Islet of Langerhans (tissue), 1 donor: ENCODE results near the gene EFNA5.
A peak's percentile ranks its signal among the peaks of the same experiment; 100 is the strongest.

Experiments
- FAIRE-seq: peaks from one replicate; lab custom pipeline; 2011; peaks lifted over from hg19 to GRCh38; lab: Jason Lieb, UNC

EFNA5 gene

DNA sequence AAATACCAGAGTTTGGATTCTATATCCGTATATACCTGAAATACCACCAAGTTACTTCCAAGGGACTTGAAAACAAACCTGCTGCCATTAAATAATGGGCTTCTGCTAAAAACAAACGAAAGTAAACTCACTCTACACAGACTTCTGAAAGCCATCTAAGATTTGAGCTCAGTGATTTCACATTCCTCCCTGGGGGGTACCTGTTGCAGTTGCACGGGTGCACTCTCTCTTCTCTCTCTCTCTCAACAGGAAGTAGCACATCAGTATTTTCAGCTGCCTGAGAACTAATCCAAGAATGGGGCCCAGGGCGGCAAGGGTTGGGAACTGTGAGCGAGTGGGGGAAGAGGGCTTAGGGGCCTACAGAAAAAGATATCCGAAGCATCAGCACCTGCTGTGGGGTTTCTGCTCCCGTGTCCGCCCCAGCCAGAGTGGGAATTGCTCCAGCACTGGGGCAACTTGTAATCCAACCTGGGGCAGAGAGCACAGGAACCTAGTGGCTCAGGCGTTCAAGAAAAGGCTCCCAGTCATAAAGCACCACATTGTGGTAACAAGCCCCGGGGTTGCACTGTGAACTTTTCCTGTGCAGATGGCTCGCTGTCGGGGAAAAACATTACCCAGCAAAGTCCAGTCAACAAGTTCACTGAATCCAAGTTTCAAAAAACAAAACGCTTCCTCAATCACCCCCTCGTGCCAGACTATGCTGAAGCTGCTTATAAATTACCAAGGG is 99.8 kb downstream of the EFNA5 start:
- no peak for FAIRE-seq

DNA sequence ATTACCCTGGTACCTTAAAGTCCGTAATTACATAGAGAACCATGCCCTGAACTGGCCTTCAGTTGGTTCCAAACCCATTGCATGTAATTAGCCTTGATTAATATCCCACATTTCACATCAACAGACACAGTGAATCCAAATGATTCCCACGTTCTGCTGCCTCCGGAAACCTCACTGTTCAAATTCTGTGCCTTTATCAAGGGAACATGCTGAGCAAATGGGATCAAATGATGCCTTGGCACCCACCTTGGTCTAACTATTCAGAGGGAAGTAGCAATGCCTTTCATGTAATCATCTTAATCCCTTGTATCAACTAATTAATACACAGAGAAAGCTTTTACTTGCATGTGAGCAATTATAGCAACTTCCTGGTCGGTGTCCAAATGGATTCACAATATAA is 100.6 kb downstream of the EFNA5 start:
- peak; percentile 66 for FAIRE-seq

DNA sequence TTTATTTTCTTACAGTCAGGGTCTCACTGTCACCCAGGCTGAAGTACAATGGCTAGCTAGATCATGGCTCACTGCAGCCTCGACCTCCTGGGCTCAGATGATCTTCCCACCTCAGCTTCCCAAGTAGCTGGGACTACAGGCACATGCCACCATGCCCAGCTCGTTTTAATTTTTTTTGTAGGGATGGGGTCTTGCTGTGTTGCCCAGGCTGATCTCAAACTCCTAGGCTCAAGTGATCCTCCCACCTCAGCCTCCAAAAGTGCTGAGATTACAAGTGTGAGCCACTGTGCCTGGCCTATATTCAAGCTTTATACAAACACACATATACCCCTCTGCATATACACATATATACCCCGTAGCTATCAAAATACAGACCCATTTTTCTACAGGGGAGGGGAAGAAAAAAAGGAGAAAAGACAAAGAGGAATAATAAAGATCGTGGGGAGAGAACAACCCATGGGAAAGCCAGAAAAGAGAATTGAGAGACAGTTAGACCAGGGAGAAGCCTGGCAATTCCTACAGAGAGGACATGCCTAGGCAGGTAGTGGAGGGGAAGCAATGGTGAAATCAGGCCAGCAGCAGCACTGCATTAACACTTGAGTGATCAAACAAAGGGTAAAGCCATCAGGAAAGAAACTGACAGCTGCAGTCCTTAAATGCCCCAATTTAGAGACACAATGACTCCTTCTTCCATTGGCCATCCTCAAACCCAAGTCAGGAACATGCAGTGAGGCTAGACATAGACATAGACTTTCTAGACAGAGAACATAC is 102.7 kb downstream of the EFNA5 start:
- no peak for FAIRE-seq

- FAIRE-seq = no peak
Measured at GRCh38 chr5:107566986-107567385, 103.8 kb downstream of the EFNA5 start.

DNA sequence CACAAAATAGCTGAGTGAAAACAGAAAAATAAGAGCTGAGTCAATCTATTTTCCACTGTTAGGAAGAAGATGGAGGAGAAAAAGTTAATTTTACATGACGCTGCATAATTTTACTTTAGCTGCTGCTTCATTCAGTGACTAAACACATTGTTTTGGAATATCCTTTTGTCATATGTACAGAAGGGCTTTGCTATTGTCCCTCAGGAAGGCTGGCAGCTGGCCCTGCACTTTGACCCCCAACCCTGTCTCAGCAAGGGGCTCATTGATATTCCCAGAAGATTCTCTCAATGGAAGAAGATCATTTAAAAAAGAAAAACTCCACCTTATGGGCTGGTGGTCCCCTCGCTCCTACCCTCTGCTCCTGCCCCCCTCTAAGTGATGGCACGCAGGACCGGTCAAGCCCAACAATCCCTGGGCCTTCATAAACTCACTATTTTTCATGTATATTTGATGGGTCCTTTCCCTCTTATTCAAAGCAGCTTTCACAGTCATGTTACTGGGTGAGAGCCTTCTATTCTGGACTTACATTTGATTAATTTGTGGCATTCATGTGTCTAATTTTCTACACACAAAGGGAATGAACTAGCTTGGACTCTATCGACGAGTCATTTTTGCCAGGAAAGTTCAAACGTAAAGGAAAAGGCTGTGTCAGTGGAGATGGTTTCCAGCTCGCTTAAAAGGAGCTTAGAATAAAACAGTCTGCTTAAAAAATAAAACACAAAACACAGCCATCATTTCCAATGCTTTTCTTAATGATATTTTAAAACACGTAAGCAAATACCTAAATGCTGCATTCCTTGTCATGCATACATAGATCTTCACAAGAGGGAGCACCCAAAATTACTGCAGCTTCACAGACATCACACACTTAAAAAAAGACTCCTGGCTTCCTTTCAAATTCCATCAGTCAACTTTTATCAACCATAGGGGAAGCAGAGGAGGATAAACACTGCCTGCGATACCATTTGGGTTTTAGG is 104.7 kb downstream of the EFNA5 start:
- FAIRE-seq = no peak

GRCh38 chr5:107564931-107565372 is 105.8 kb downstream of the EFNA5 start:
- no peak for FAIRE-seq

- no peak for FAIRE-seq
Measured at GRCh38 chr5:107563959-107564544, 106.7 kb downstream of the EFNA5 start.

DNA sequence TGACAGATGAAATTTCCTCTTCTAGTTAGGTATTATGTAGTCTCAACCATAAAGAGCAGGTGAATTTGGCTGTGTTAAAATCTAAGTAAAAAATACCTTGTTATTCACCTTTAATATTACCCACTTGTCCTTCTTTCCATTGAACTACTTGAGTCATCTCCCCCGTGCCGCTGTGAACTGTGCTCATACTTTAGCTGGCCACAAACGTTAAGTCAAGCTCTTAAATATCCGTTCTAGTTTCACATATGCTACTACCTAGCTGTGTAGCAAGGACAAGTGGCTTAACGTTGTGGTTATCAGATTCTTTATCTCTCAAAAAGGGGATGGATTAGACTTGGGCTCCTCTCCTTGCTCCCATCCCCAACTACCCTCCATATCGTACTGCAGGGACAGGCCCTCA is 110.4 kb downstream of the EFNA5 start:
- no peak for FAIRE-seq

DNA sequence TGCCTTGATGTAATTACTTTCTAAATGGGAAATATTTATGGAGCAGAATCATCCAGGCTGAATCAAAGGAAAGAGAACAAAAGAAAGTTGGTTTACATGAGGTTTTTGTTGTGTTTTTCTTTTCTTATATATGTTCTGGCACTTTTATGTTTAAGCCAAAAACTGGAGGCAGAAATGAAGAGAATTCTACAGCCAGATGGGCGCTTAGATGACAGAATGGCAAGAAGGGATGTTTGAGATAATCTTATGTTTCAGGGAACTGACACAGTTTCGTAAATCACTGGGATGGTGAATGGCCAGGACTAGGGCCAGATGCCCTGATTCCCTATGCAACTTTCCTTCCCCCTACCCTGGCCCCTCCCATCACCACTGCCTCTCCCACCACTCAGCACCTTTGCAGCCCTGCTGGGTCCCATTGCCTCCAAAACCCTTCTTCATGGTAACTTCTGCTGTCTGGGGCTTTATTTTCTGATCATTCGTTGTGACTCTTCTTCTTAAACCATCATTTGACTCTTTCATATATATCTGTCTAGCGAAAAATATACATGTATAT is 111.8 kb downstream of the EFNA5 start:
- FAIRE-seq = no peak

DNA sequence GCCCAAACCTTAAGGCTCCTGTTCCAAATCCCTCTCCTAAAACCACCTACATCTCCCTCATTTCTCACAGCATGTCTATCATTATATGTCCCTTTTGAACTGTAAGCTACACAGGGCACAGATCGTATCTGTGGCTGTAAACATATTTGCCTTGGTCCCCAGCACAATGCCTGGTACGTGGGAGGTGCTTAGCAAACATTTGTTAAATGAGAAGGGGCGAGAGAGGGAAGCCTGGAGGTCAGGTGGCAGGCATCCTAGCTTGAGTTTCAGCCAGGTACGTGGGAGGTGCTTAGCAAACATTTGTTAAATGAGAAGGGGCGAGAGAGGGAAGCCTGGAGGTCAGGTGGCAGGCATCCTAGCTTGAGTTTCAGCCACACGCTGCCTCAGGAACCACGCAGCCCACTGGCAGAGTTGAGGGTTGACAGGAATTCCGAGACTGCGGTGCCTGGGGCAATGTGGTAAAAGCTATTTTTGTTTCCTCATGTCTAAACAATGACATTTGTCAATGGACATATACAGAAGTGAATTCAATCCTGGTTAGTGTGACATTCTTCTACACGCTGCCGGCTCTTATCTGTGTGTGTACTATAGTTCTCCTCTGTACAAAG is 113.6 kb downstream of the EFNA5 start:
- no peak for FAIRE-seq

DNA sequence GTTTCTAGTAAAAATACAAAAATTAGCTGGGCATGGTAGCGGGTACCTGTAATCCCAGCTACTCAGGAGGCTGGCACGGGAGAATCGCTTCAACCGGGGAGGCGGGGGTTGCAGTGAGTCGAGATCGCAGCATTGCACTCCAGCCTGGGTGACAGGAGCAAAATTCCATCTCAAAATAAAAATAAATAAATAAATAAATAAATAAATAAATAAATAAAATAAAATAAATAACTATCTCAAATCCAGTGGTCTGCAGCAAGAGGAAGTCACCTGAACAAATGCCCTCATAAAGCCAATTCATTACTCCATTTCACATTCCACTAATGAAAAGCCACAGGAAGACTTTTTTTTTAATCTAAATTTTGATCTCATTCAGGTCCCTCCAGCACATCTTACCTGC is 114.2 kb downstream of the EFNA5 start:
- no peak for FAIRE-seq

DNA sequence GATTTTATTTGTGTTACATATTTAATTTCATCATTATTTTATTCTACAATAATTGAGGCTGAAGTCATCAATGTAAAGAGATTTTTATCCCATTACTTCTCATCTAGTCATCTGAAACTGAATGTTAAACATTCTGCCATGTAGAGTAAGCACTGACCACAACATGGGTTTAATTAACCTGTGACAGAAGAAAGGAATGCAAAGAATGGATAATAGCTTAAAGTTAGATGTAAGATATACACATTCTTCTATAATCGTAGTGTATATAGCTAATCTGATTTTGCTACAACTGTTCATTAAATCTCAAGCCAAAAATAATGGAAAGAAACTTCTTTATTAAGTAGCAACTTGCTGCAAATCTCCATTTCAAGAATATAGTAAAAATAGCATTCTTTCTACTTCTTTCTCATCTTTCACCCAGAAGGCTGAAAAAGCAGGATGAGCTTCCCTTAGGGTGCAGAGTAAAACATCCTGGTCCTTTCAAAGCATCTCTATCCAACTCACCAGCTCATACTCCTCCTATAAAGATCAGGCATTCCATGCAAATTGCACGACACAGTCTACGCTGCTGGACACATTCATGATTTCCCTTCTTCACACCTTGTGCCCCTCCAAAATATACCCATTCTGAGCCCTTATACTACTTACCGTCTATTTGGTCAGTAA is 115.2 kb downstream of the EFNA5 start:
- FAIRE-seq = peak; percentile 74

DNA sequence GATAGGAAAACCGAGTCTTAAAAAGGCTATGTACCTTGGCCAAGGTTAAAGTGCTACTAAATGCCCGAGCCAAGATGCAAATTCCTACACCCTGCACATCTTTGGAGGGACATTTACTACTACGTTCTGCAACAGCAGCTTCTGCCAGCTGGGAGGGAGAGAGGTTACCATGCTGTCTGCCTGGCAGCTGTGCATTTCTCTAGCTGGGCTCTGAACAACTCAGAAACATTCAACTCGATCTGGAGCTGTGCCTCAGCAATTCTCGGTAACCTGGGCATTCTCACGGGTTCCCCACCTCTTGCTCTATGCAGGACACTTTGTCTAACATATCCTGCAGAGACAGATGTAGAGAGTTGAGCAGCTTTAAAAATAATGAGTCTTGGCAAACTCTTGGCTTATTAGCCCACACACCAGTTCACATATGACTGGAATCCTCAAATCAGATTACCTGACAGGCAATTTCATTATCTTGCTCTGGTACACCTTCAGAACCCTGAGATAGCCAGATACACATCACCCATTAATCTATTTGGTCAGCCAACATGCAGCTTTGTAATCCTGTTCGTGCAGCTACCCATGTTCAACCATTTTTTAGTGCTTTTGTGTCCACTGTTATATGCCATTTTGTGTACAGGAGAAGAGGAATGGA is 115.8 kb downstream of the EFNA5 start:
- FAIRE-seq = no peak

- no peak for FAIRE-seq
Measured at GRCh38 chr5:107553117-107553555, 117.6 kb downstream of the EFNA5 start.

GRCh38 chr5:107551088-107551487 is 119.6 kb downstream of the EFNA5 start:
- FAIRE-seq = no peak

GRCh38 chr5:107549567-107549966 is 121.2 kb downstream of the EFNA5 start:
- FAIRE-seq = no peak

- FAIRE-seq = peak; percentile 41
Measured at GRCh38 chr5:107548477-107548876, 122.3 kb downstream of the EFNA5 start.

DNA sequence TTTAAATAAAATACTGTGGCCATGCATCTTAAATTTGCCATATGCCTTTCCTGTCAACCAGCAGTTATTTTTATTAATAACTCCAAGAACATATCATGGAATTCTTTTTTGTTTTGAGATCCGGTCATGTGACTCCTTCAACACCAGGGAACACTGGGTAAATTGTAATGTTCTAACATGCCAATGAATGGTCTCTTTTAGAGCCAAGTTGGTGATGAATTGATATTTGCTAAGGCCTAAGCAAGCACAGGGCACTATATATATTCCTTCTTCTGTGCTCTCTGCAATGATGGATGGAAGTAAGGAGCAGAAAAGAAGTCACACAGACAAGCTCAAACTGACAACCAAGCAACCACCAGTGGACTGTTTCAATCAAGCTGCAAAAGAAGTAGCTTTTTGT is 124.0 kb downstream of the EFNA5 start:
- no peak for FAIRE-seq

DNA sequence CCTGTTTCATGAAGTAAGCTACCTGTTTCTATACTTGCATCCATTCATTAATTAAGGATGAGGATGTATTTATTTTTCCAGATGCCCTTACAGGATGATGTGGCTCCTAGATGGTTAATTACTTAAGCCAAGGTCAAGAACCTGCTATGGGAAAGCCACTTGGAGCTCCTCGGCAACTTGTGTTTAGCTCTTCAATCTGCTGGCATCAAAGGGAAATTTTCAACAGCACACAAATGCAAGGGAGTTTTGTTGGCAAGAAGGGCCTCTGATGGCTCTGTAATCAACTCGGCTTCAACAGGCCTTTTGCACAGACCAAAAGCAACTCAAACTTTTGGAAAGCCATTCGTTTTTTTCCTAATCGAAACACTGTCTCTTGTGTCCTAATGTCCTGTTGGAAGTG is 125.3 kb downstream of the EFNA5 start:
- no peak for FAIRE-seq

GRCh38 chr5:107544967-107545366 is 125.8 kb downstream of the EFNA5 start:
- no peak for FAIRE-seq
